Sciatic nerve (tissue), 2 donors: ENCODE data around the gene CCNI. TPM values are rescaled to one million over a fixed set of nuclear protein-coding genes. Genes with fewer than 3 reads are reported as not detected.
A peak's percentile ranks its signal among the peaks of the same experiment; 100 is the strongest.

Experiments
- ATAC-seq: fragments of 200-7000 bp; cut with Tn5 transposase; one replicate; pipeline ENCODE4 v1.9.1; 2020; ENCODE audit warnings: mild to moderate bottlenecking, moderate library complexity
- DNase-seq: peaks from one replicate; pipeline ENCODE4 v3.0.0-alpha.2; 2020; ENCODE audit warnings: low spot score
- intact Hi-C: fragments of 100-400 bp; cut with DNase I; formaldehyde crosslinking; loops from one replicate; pipeline ENCODE4 v1.14.2; 2022
- total RNA-seq: library from RNA; stranded (reverse); fragmentation: NEBNext Ultra II Directional; extraction: Animal tissue kit (Norgen Biotek cat#: 25700); gene quantifications from one replicate; pipeline ENCODE4 v1.2.1, GENCODE V29; 2021
- donor health status: DM: no; HTN: no; CAD: no.
- donor health status: DM: no; HTN: no; CAD: no.

The CCNI gene
- total RNA-seq, 1 donor from 2014 or later = 301 TPM

DNA sequence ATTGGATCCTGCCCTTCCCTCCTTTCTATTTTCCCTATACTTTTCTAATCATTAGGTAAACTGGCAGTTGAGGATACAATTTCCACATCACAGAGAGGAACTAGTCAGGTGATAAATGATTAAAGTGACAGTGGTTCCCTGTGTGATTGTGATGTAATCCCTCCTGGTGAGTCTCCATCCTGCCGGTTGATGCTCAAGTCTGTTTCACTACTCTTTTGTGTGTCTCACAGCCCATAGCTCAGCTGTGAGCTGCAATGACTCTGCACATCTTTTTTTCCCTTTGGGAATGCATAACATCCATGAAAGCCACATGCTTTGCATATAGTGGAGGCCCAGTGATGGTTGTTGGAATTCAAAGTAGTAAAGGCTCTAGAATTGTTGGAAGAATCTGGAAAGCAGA, 60.4 kb downstream of the CCNI start:
- ATAC-seq (no peak), DNase-seq (no peak)
- intact Hi-C loops = no loop called here

GRCh38 chr4:77014256-77014655, 61.5 kb downstream of the CCNI start:
- no peak for ATAC-seq
- intact Hi-C loops = no loop called here
- no peak for DNase-seq

DNA sequence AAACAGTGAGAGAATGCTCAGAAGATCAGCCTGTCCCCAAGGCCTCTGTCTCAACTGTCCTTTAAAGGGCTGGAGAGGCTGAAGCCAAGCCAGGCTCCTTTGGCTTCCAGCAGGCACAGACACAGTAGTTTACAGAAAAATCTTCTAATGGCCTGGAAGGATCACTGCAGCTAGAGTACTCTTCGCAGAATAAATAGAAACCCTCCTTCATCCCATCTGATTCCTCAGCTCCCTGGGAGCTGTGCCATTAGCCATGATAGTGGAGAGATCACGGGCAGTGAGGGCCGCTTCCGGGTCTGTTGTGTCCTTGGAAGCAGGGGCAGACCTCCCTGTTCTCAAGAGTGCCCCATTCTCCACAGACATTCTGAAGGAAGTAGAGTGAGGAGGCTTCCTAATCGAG, 63.1 kb downstream of the CCNI start:
- DNase-seq = no peak
- intact Hi-C loops = no loop called here
- peak; percentile 48 for ATAC-seq

DNA sequence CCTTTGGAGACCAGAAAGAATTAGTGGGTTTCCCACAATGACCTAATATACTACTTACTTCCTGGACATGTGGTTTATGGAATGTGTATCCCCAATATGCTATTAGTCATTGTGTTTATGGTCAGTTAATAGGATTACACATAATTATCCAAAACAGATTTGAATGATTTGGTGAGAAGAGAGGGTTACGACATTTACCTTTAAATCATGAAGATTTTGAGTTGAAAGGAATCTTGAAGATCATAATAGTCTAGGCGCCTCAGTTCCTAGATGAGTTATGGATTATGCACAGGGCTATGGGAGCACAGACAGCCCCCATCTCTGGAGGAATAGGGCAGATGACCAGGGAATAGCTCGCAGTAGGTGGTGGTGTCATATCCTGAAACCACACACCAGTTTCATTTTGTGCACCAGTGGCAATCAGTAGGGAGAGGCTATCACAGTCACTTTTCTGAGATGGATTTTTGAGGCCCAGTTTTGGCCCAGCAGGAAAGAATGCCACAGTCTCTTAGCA, 64.9 kb downstream of the CCNI start:
- no peak for ATAC-seq
- intact Hi-C loops = no loop called here
- no peak for DNase-seq

DNA sequence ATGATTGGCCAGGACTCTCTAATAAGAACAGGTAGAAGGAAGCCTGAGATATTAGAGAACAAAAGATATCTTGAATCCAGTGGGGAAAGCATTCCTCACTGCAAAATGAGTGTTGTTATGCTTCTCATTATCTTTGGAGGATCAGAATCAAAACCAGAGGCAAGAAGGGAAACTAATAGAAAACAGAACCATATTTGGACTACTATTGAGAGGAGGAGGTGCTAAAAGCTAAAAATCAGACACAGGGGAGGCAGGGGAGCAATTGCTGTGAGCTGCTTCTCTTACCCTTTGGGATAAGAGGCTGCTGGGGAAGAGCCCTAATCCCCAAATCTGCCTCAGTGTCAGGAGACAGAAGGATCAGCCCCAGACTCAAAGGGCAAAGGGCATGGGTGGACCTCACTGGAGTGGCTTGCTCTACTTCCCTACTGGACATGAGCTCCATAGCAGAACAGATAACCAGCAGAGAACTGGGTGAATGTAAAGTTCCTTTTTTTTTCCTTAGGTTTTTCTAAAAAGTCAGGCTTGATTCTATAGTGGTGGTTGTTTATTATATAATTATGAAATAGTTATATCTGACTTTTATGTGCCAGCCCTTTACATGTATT, 66.2 kb downstream of the CCNI start:
- DNase-seq (no peak), ATAC-seq (no peak)
- intact Hi-C loops = no loop called here

GRCh38 chr4:77007358-77008230, 68.2 kb downstream of the CCNI start:
- DNase-seq (no peak), ATAC-seq (peak; percentile 66)
- intact Hi-C loops = no loop called here

- no peak for ATAC-seq
- no peak for DNase-seq
- intact Hi-C loops = no loop called here
Measured at GRCh38 chr4:77006753-77007353, 68.9 kb downstream of the CCNI start.

DNA sequence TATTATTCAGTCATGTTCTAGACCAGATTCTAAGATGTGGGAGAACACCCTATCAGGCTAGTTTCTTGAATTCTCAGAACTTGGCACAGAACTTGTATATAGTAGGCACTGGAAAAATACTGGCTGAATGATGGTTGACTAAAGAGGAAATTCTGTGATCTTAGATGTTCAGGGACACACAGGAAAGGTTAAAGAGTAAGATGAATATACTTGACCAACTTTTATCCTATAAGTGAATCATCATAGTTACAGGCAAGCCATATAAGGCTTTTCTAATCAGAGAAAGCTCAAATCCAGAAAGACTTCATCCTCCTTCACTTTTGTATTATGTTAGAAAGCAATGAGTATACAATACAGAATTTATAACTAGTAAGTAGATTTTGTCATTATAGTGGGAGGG, 72.4 kb downstream of the CCNI start:
- DNase-seq = no peak
- intact Hi-C loops = no loop called here
- no peak for ATAC-seq

DNA sequence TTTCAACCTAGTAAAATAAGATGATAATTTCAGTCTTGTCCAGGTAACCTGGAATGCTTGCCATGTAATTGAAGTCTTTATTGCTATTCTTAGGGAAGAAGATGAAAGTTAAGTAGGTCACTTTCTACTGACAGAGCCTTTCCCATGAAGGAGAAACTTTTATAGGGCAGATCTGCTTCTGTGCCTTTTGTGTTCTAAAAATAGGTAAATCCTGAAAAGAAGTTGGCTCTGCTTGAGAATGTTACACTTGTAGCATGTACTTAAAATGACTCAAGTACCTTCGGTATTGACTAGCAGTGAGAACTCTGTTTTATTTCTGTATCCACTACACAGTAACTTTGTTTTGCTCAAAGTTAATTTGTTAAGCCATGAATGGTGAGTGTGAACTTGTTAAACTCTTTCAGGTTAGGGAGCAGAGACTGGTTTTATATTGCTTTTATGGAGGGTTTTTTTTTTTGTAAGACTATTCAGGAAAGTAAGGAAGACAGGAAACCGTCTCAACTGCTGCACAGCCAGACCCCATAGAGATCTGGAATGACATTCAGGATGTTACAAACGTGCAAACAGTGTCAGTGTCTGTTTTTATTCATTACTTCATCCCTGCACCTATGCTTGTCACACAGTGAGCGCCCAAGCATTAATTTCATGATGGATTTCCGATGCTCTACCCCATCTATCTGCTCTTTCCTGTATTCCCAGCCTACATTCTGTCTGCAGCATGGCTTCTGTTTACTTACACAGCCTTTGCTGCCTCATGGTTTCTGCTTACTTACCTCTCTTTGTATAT, 73.3 kb downstream of the CCNI start:
- no peak for ATAC-seq
- intact Hi-C loops = no loop called here
- DNase-seq = no peak

DNA sequence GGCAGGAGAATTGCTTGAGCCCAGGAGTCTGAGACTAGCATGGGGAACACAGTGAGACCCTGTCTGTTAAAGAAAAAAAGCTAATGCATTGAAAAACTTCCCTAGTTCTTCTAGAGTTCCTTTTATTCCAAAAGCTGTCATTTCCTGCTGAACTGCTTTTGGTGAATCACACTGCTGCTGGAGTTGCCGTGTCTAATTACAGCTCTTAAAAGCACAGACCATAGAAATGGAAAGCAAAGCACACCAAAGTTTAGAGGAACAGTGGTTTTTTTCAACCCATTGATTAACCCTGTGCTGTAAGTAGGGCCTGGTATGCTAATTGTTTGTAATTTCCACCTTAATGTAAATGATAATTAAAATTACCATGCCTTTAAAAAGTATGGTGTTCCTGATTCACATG, 73.9 kb downstream of the CCNI start:
- no peak for ATAC-seq
- no peak for DNase-seq
- intact Hi-C loops = loop anchor here (2.0 kb wide), 1 partner anchor 31 kb away; no protein-coding TSS in a partner anchor

- DNase-seq (no peak), ATAC-seq (no peak)
- intact Hi-C loops = no loop called here
Measured at GRCh38 chr4:76998251-76998901, 77.4 kb downstream of the CCNI start.

DNA sequence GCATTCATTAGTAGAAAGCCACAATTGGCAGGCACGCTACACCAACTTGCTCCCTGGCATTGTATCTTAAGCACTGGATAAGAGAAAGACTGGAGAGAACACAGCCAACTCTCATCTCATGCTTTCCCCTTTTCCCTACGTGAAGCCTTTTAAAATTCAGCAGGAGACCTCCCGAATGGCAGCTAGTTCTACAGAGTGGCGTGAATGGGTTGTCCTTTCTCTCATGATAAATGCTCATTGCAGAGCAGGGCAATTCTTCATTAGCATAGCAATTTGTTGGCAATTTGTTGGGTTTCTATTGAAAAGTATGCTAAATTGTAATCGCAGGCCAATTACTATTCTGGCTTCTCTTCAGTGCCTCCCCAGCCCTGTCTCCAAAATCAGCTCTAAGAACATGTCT, 78.3 kb downstream of the CCNI start:
- ATAC-seq (no peak), DNase-seq (no peak)
- intact Hi-C loops = loop anchor here (1.0 kb wide), 1 partner anchor 27 kb away; no protein-coding TSS in a partner anchor

Other genes with a start within 250 kb of the CCNI start
- gene SOWAHB, start 177.8 kb downstream of the CCNI start, total RNA-seq = not detected
- gene SEPTIN11, start 126.2 kb downstream of the CCNI start, total RNA-seq = 126 TPM
- gene CCNG2, start 81.2 kb upstream of the CCNI start, total RNA-seq = 48.5 TPM